ENCODE results near the gene PPOX.

PPOX gene

GRCh38 chr1:161122967-161123366 is 43.3 kb upstream of the PPOX start:
- TF ChIP-seq, protein P1, sequence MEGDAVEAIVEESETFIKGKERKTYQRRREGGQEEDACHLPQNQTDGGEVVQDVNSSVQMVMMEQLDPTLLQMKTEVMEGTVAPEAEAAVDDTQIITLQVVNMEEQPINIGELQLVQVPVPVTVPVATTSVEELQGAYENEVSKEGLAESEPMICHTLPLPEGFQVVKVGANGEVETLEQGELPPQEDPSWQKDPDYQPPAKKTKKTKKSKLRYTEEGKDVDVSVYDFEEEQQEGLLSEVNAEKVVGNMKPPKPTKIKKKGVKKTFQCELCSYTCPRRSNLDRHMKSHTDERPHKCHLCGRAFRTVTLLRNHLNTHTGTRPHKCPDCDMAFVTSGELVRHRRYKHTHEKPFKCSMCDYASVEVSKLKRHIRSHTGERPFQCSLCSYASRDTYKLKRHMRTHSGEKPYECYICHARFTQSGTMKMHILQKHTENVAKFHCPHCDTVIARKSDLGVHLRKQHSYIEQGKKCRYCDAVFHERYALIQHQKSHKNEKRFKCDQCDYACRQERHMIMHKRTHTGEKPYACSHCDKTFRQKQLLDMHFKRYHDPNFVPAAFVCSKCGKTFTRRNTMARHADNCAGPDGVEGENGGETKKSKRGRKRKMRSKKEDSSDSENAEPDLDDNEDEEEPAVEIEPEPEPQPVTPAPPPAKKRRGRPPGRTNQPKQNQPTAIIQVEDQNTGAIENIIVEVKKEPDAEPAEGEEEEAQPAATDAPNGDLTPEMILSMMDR (IDR thresholded peaks at IDR 0.05; ENCODE audit: extremely low read depth, insufficient read depth, missing control alignments), result no peak
- DNase-seq (ENCODE audit: low spot score), result no peak
- in situ Hi-C loops (cut with MboI; ENCODE audit: low pct_unique_long_range_greater_than_20kb, low sequenced_read_pairs, unreplicated experiment), result no loop called here

GRCh38 chr1:161127649-161128048 is 38.6 kb upstream of the PPOX start:
- in situ Hi-C loops (cut with MboI; ENCODE audit: low pct_unique_long_range_greater_than_20kb, low sequenced_read_pairs, unreplicated experiment), result no loop called here
- TF ChIP-seq, protein P1 (IDR thresholded peaks at IDR 0.05; ENCODE audit: extremely low read depth, insufficient read depth, missing control alignments), result no peak
- DNase-seq (ENCODE audit: low spot score), result no peak

- in situ Hi-C loops (cut with MboI; ENCODE audit: low pct_unique_long_range_greater_than_20kb, low sequenced_read_pairs, unreplicated experiment), result no loop called here
- no peak for DNase-seq (ENCODE audit: low spot score)
- TF ChIP-seq, protein P1 (IDR thresholded peaks at IDR 0.05; ENCODE audit: extremely low read depth, insufficient read depth, missing control alignments), result no peak
These were observed 37.4 kb upstream of the PPOX start for GRCh38 chr1:161128591-161129420.

- in situ Hi-C loops (cut with MboI; ENCODE audit: low pct_unique_long_range_greater_than_20kb, low sequenced_read_pairs, unreplicated experiment), result no loop called here
These were observed 36.0 kb upstream of the PPOX start for GRCh38 chr1:161130266-161130665.

GRCh38 chr1:161131523-161132409 is 34.5 kb upstream of the PPOX start:
- in situ Hi-C loops (cut with MboI; ENCODE audit: low pct_unique_long_range_greater_than_20kb, low sequenced_read_pairs, unreplicated experiment), result no loop called here
- no peak for DNase-seq (ENCODE audit: low spot score)
- TF ChIP-seq, protein P1 (IDR thresholded peaks at IDR 0.05; ENCODE audit: extremely low read depth, insufficient read depth, missing control alignments), result no peak

More at GRCh38 chr1:161130266-161130665, 36.0 kb upstream of the PPOX start:
- TF ChIP-seq, protein P1 (IDR thresholded peaks at IDR 0.05; ENCODE audit: extremely low read depth, insufficient read depth, missing control alignments), result no peak
- DNase-seq (ENCODE audit: low spot score), result no peak

DNA sequence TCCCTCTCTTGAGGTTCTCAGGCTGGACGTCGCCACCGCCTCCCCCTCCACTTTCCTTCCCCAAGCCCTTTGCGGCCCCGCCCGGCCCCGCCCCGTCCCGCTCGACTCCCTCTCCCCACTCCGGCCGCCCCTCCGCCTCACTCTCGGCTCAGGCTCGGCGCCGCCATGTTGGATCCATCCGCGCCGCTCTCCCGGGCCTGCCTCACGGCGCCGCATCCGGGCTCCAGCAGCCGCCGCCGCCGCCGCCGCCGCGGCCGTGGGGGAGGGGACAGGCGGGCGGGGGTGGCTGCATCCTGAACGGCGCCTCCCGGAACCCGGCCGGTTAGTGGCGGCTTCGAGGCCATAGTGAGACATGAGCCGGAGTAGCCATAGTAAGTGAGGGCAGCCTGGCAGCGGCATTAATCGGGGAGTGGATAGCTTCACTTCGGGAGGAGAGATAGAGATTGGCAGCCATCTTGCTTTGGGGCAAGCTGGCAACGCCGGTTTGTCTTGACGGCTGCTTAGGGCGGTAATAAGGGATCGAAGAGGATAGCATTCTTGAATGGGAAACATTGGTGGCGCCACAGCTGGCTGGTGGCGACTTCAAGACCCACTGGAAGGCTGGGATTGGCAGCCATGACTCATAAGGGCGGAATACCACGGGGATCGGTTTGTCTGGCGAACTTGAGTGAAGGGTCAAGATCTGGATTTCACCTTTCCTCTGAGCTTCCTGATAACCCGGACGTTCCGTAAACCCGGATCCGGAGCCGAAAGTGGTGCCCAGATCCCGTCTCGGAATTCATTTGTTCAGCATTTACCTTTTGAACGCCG is 33.6 kb upstream of the PPOX start, which contains the start of gene DEDD:
Gene DEDD, minus strand, starts transcription at position 258 of the 810 bp plus-strand sequence. CDS start 8,205 bp downstream, outside the sequence.
- in situ Hi-C loops (cut with MboI; ENCODE audit: low pct_unique_long_range_greater_than_20kb, low sequenced_read_pairs, unreplicated experiment), result no loop called here
- peak; percentile 96 for DNase-seq (ENCODE audit: low spot score)
- TF ChIP-seq, protein P1 (IDR thresholded peaks at IDR 0.05; ENCODE audit: extremely low read depth, insufficient read depth, missing control alignments), result peak; percentile 12

All from GM13977 (cell line).